ENCODE measurements around the gene BAG2. TPM values are rescaled to one million over a fixed set of nuclear protein-coding genes. Genes with fewer than 3 reads are reported as not detected.

BAG2 gene
- total RNA-seq, 1 donor from 2014 or later = 1.5 TPM

DNA sequence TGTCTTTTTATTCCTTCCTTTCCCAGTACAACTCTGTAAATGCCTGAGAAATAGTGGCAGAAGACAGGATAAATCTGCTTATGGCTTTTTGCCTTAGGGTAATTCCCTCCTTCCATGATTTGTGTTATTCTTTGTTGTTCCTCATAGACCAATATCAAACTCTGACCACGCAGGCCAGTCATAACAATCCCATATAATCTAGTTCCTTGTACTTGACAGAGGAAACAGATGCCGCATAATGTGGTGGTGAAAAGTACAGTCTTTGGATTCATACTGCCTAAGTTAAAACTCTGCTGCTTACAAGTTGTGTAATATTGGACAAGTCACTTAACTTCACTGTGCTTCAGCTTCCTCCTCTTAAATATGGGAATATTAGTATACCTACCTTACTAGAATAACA is 8.2 kb upstream of the BAG2 start:
- H3K4me1 Mint-ChIP-seq = no peaks in the 10 kb centered on the region
- H3K4me3 ChIP-seq = no peak overlapping the region
- no peak overlapping the region for H3K27ac Mint-ChIP-seq
- no peak overlapping the region for H3K27ac ChIP-seq
- peaks cover 4% of the 10 kb centered on the region for H3K36me3 ChIP-seq
- no peaks in the 10 kb centered on the region for H3K4me1 ChIP-seq
- TF ChIP-seq EZH2 (IDR thresholded peaks at IDR 0.05) (no peak), CTCF (IDR thresholded peaks at IDR 0.05) (no peak), EZH2phosphoT487 (IDR thresholded peaks at IDR 0.05) (no peak)
- H3K36me3 Mint-ChIP-seq = peaks cover 43% of the 10 kb centered on the region
- DNase-seq (ENCODE audit: low spot score) = no peak
- peaks cover 2% of the 10 kb centered on the region for H3K27me3 Mint-ChIP-seq (ENCODE audit: insufficient read depth, low read depth)
- H3K4me3 Mint-ChIP-seq = no peak overlapping the region
- no peak overlapping the region for H2AFZ ChIP-seq (replicated peaks)
- peaks cover 4% of the 10 kb centered on the region for H3K9me3 ChIP-seq (ENCODE audit: low read depth)
- H3F3A ChIP-seq (ENCODE audit: low read depth) = peaks cover under 1% of the 10 kb centered on the region
- no peak overlapping the region for H3K4me2 ChIP-seq
- no peaks in the 10 kb centered on the region for H3K79me2 ChIP-seq (ENCODE audit: low read depth)
- H3K27me3 ChIP-seq = no peaks in the 10 kb centered on the region
- no peaks in the 10 kb centered on the region for H4K20me1 ChIP-seq (ENCODE audit: low read depth)
- no peak overlapping the region for H3K9ac ChIP-seq
- H3K9me3 Mint-ChIP-seq = peaks cover 20% of the 10 kb centered on the region

GRCh38 chr6:57165080-57165479 is 7.0 kb upstream of the BAG2 start:
- Histone ChIP-seq H3K27ac (no peak overlapping the region), H3K9me3 (ENCODE audit: low read depth) (peaks cover 4% of the 10 kb centered on the region), H3K36me3 (peaks cover 7% of the 10 kb centered on the region), H3K79me2 (ENCODE audit: low read depth) (no peaks in the 10 kb centered on the region), H3K9ac (no peak overlapping the region), H3F3A (ENCODE audit: low read depth) (peaks cover 11% of the 10 kb centered on the region), H2AFZ (replicated peaks) (no peak overlapping the region), H3K4me3 (no peak overlapping the region), H3K4me2 (no peak overlapping the region), H3K27me3 (no peaks in the 10 kb centered on the region), H4K20me1 (ENCODE audit: low read depth) (no peaks in the 10 kb centered on the region), H3K4me1 (no peaks in the 10 kb centered on the region)
- H3K4me3 Mint-ChIP-seq = no peak overlapping the region
- peaks cover 5% of the 10 kb centered on the region for H3K27me3 Mint-ChIP-seq (ENCODE audit: insufficient read depth, low read depth)
- H3K27ac Mint-ChIP-seq = no peak overlapping the region
- H3K4me1 Mint-ChIP-seq = no peaks in the 10 kb centered on the region
- peaks cover 43% of the 10 kb centered on the region for H3K36me3 Mint-ChIP-seq
- H3K9me3 Mint-ChIP-seq = peaks cover 20% of the 10 kb centered on the region
- TF ChIP-seq EZH2 (IDR thresholded peaks at IDR 0.05) (no peak), EZH2phosphoT487 (IDR thresholded peaks at IDR 0.05) (no peak), CTCF (IDR thresholded peaks at IDR 0.05) (no peak)
- no peak for DNase-seq (ENCODE audit: low spot score)

GRCh38 chr6:57173056-57173885 is 1.1 kb downstream of the BAG2 start:
- peak overlapping the region; percentile 70 for H2AFZ ChIP-seq (replicated peaks)
- H3K4me3 Mint-ChIP-seq = peak overlapping the region; percentile 88
- H3K79me2 ChIP-seq (ENCODE audit: low read depth) = peaks cover 11% of the 10 kb centered on the region
- peaks cover 13% of the 10 kb centered on the region for H3K27me3 Mint-ChIP-seq (ENCODE audit: insufficient read depth, low read depth)
- peaks cover 16% of the 10 kb centered on the region for H3K27me3 ChIP-seq
- TF ChIP-seq CTCF (IDR thresholded peaks at IDR 0.05) (no peak), EZH2 (IDR thresholded peaks at IDR 0.05) (no peak), EZH2phosphoT487 (IDR thresholded peaks at IDR 0.05) (no peak)
- H3K36me3 ChIP-seq = peaks cover 7% of the 10 kb centered on the region
- no peaks in the 10 kb centered on the region for H3K9me3 Mint-ChIP-seq
- H3K36me3 Mint-ChIP-seq = peaks cover under 1% of the 10 kb centered on the region
- H3K4me3 ChIP-seq = peak overlapping the region; percentile 59
- H3K4me1 ChIP-seq = peaks cover 20% of the 10 kb centered on the region
- H3K4me2 ChIP-seq = peak overlapping the region; percentile 94
- no peak overlapping the region for H3K9ac ChIP-seq
- peak; percentile 28 for DNase-seq (ENCODE audit: low spot score)
- peaks cover 12% of the 10 kb centered on the region for H4K20me1 ChIP-seq (ENCODE audit: low read depth)
- H3K9me3 ChIP-seq (ENCODE audit: low read depth) = no peaks in the 10 kb centered on the region
- no peak overlapping the region for H3K27ac ChIP-seq
- H3F3A ChIP-seq (ENCODE audit: low read depth) = peaks cover 43% of the 10 kb centered on the region
- peaks cover 16% of the 10 kb centered on the region for H3K4me1 Mint-ChIP-seq
- H3K27ac Mint-ChIP-seq = no peak overlapping the region

All from neural progenitor cell (in vitro differentiated cells).